ENCODE measurements around the gene SDR39U1. TPM values are rescaled to one million over a fixed set of nuclear protein-coding genes. Genes with fewer than 3 reads are reported as not detected.

The SDR39U1 gene
- total RNA-seq, 1 experiment from 2014 or later, result 24.7 TPM

DNA sequence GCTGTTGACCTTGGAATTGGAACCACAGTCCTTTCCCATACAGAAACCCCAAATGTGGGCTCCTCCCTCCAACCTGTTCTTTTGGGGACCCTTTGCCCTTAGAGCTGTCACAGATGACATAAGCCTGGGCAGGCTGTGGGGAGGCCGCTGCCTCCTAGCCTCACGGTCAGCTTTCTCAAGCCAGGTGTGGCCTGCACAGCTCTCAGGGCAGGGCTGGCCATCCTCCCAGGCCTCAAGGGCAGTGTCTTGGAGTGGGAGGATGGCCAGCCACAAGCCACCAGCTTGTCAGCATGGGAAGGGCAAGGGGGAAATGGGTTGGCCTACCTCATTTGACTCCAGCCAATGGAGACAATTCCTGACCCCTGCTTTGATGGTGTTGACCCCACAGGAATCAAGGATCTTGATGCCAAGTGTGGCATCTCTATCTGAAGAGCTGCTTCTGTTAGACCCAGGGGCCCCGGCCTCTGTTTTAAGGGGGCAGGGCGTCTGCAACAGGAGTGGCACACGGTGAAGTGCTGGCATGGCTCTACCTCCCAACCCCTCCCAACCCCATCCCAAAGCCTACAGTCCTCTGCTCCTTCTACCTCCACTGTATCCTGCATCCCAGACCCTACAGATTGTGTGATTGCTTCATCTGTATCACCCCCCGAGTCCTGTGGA, 24.6 kb downstream of the SDR39U1 start:
- Histone ChIP-seq H3K4me3 (ENCODE audit: low read length) (no peak overlapping the region), H4K20me1 (ENCODE audit: low read length) (no peaks in the 10 kb centered on the region), H3K9ac (ENCODE audit: low read length) (no peak overlapping the region), H3K4me1 (ENCODE audit: insufficient read depth, low read length) (peaks cover 20% of the 10 kb centered on the region), H3K4me2 (ENCODE audit: low read length) (peak overlapping the region; percentile 34; the same call in 1 of the 2 replicates), H3K9me2 (replicated peaks; ENCODE audit: low read length) (no peaks in the 10 kb centered on the region), H3K27me3 (ENCODE audit: low read length) (no peaks in the 10 kb centered on the region), H3K79me2 (ENCODE audit: low read length) (no peaks in the 10 kb centered on the region), H3K9me3 (ENCODE audit: low read length) (no peaks in the 10 kb centered on the region), H3K27ac (ENCODE audit: low read length) (peak overlapping the region; percentile 71), H3K36me3 (ENCODE audit: low read depth, low read length) (no peaks in the 10 kb centered on the region), H2AFZ (ENCODE audit: low read length) (0 out of 2 replicates have a peak overlapping the region, but pooled peaks have one; percentile 10), H3F3A (ENCODE audit: low read length, unreplicated experiment) (peaks cover 4% of the 10 kb centered on the region)
- DNase-seq, result no peak
- ChIA-PET CTCF (interaction anchor here (0.7 kb wide), 1 partner anchor 271 kb away, joined by 4 read pairs; no protein-coding TSS in a partner anchor), POLR2A (ENCODE audit: unreplicated experiment) (no interaction called here)
- TF ChIP-seq, protein P1, sequence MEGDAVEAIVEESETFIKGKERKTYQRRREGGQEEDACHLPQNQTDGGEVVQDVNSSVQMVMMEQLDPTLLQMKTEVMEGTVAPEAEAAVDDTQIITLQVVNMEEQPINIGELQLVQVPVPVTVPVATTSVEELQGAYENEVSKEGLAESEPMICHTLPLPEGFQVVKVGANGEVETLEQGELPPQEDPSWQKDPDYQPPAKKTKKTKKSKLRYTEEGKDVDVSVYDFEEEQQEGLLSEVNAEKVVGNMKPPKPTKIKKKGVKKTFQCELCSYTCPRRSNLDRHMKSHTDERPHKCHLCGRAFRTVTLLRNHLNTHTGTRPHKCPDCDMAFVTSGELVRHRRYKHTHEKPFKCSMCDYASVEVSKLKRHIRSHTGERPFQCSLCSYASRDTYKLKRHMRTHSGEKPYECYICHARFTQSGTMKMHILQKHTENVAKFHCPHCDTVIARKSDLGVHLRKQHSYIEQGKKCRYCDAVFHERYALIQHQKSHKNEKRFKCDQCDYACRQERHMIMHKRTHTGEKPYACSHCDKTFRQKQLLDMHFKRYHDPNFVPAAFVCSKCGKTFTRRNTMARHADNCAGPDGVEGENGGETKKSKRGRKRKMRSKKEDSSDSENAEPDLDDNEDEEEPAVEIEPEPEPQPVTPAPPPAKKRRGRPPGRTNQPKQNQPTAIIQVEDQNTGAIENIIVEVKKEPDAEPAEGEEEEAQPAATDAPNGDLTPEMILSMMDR (conservative IDR thresholded peaks at IDR 0.05; ENCODE audit: low read depth, low read length), result no peak
- TF ChIP-seq EZH2phosphoT487 (IDR thresholded peaks at IDR 0.05; ENCODE audit: borderline replicate concordance, low read length), result no peak
- TF ChIP-seq EZH2 (IDR thresholded peaks at IDR 0.05; ENCODE audit: low read length, unreplicated experiment), result no peak
- no TSS peak for BruUV-seq (replicated peaks)
- intact Hi-C loops (cut with micrococcal nuclease), result no loop called here
- no peak for ATAC-seq

DNA sequence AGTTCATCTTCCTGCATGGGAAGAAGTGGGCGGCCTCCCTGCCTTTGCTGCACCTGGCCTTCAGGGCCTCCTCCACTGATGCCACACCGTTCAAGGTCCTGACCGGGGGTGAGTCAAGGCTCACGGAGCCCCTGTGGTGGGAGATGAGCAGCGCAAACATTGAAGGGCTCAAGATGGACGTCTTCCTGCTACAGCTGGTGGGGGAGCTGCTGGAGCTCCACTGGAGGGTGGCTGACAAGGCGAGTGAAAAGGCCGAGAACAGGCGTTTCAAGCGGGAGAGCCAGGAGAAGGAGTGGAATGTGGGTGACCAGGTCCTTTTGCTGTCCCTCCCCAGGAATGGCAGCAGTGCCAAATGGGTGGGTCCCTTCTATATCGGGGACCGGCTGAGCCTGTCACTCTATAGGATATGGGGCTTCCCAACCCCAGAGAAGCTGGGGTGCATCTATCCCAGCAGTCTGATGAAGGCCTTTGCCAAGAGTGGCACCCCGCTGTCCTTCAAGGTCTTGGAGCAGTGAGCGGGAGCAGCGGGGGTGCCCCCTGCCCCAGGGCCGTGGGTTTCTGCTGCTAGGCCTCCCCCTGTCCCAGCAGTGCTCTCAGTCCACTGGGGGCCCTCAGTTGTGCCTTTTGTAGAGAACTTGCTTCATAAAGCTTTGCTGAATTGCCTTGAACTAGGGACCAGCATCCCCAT, 25.5 kb downstream of the SDR39U1 start:
- CTCF ChIA-PET, result no interaction called here
- BruUV-seq (replicated peaks), result no TSS peak
- ATAC-seq (no peak), DNase-seq (no peak)
- Histone ChIP-seq H3F3A (ENCODE audit: low read length, unreplicated experiment) (peaks cover 4% of the 10 kb centered on the region), H4K20me1 (ENCODE audit: low read length) (no peaks in the 10 kb centered on the region), H3K27me3 (ENCODE audit: low read length) (no peaks in the 10 kb centered on the region), H3K4me3 (ENCODE audit: low read length) (no peak overlapping the region), H3K79me2 (ENCODE audit: low read length) (no peaks in the 10 kb centered on the region), H2AFZ (ENCODE audit: low read length) (no peak overlapping the region), H3K27ac (ENCODE audit: low read length) (no peak overlapping the region), H3K4me1 (ENCODE audit: insufficient read depth, low read length) (peaks cover 20% of the 10 kb centered on the region), H3K4me2 (ENCODE audit: low read length) (no peak overlapping the region), H3K9me3 (ENCODE audit: low read length) (no peaks in the 10 kb centered on the region), H3K9me2 (replicated peaks; ENCODE audit: low read length) (no peaks in the 10 kb centered on the region), H3K36me3 (ENCODE audit: low read depth, low read length) (no peaks in the 10 kb centered on the region), H3K9ac (ENCODE audit: low read length) (no peak overlapping the region)
- intact Hi-C loops (cut with micrococcal nuclease), result no loop called here
- POLR2A ChIA-PET (ENCODE audit: unreplicated experiment), result no interaction called here
- TF ChIP-seq, protein P1 (conservative IDR thresholded peaks at IDR 0.05; ENCODE audit: low read depth, low read length), result no peak
- TF ChIP-seq EZH2phosphoT487 (IDR thresholded peaks at IDR 0.05; ENCODE audit: borderline replicate concordance, low read length) (no peak), EZH2 (IDR thresholded peaks at IDR 0.05; ENCODE audit: low read length, unreplicated experiment) (no peak)

All from PC-3 (cell line).